HEK293T (cell line): ENCODE measurements around the gene TMEM245.

Source experiments
- CTCF ChIA-PET: fragments of 350-600 bp; formaldehyde crosslinking; extraction: SDS; loops from one replicate; lab custom pipeline; 2021; ENCODE audit warnings: antibody characterized with exemption, inconsistent platforms; lab: Yijun Ruan, JAX
- POLR2A ChIA-PET: fragments of 350-600 bp; formaldehyde crosslinking; extraction: SDS; loops from one replicate; lab custom pipeline; 2020; ENCODE audit warnings: antibody characterized with exemption, inconsistent platforms; lab: Yijun Ruan, JAX
- DNase-seq: peaks from one replicate; pipeline ENCODE4 v3.0.0; 2012; ENCODE audit warnings: mixed read lengths; ENCODE audit errors: extremely low spot score
- ARNT ChIP-seq: fragments of 450-650 bp; IDR thresholded peaks from 2 replicates; pipeline ENCODE4 v1.6.1; 2017; ENCODE audit warnings: mild to moderate bottlenecking
- BHLHE40 ChIP-seq: fragments of 450-650 bp; IDR thresholded peaks from 2 replicates; pipeline ENCODE4 v1.6.1; 2016; ENCODE audit warnings: mild to moderate bottlenecking, moderate library complexity, borderline replicate concordance
- CTBP1 ChIP-seq: fragments of 450-650 bp; IDR thresholded peaks from 2 replicates; pipeline ENCODE4 v1.6.1; 2016; ENCODE audit warnings: borderline replicate concordance
- ELF4 ChIP-seq: fragments of 450-650 bp; IDR thresholded peaks from 2 replicates; pipeline ENCODE4 v1.6.1; 2017; ENCODE audit warnings: antibody characterized with exemption
- FOXA1 ChIP-seq: fragments of 450-650 bp; IDR thresholded peaks from 2 replicates; pipeline ENCODE4 v1.6.1; 2016; ENCODE audit warnings: mild to moderate bottlenecking
- FOXK2 ChIP-seq: fragments of 450-650 bp; IDR thresholded peaks from 2 replicates; pipeline ENCODE4 v1.6.1; 2016; ENCODE audit warnings: mild to moderate bottlenecking
- FOXM1 ChIP-seq: fragments of 450-650 bp; IDR thresholded peaks from 2 replicates; pipeline ENCODE4 v1.6.1; 2017; ENCODE audit warnings: mild to moderate bottlenecking, borderline replicate concordance
- HDGF ChIP-seq: fragments of 450-650 bp; IDR thresholded peaks from 2 replicates; pipeline ENCODE4 v1.6.1; 2017; ENCODE audit warnings: antibody characterized with exemption, borderline replicate concordance
- L3MBTL2 ChIP-seq: fragments of 450-650 bp; conservative IDR thresholded peaks from 2 replicates; pipeline ENCODE4 v1.6.1; 2016; ENCODE audit warnings: mild to moderate bottlenecking
- LEF1 ChIP-seq: fragments of 450-650 bp; IDR thresholded peaks from 2 replicates; pipeline ENCODE4 v1.6.1; 2017; ENCODE audit warnings: mild to moderate bottlenecking, borderline replicate concordance
- NFRKB ChIP-seq: fragments of 450-650 bp; IDR thresholded peaks from 2 replicates; pipeline ENCODE4 v1.6.1; 2016; ENCODE audit warnings: mild to moderate bottlenecking, moderate library complexity
- PKNOX1 ChIP-seq: fragments of 450-650 bp; IDR thresholded peaks from 2 replicates; pipeline ENCODE4 v1.6.1; 2016
- SP1 ChIP-seq: fragments of 450-650 bp; IDR thresholded peaks from 2 replicates; pipeline ENCODE4 v1.6.1; 2017
- SUZ12 ChIP-seq: fragments of 450-650 bp; IDR thresholded peaks from 2 replicates; pipeline ENCODE4 v1.6.1; 2016; ENCODE audit warnings: mild to moderate bottlenecking
- TARDBP ChIP-seq: fragments of 450-650 bp; IDR thresholded peaks from 2 replicates; pipeline ENCODE4 v1.6.1; 2016
- ZNF384 ChIP-seq: fragments of 450-650 bp; IDR thresholded peaks from 2 replicates; pipeline ENCODE4 v1.6.1; 2016

Gene TMEM245

GRCh38 chr9:109033941-109034700 lies 85.6 kb downstream of the TMEM245 start:
- ChIA-PET CTCF (no interaction called here), POLR2A (no interaction called here)
- no peak for TF ChIP-seq FOXM1
- TF ChIP-seq LEF1: no peak
- no peak for TF ChIP-seq CTBP1
- TF ChIP-seq FOXK2: no peak
- TF ChIP-seq SUZ12: no peak
- no peak for TF ChIP-seq PKNOX1
- TF ChIP-seq SP1: no peak
- TF ChIP-seq L3MBTL2: no peak
- no peak for TF ChIP-seq ARNT
- no peak for TF ChIP-seq ELF4
- no peak for TF ChIP-seq TARDBP
- TF ChIP-seq HDGF: no peak
- TF ChIP-seq ZNF384: no peak
- no peak for TF ChIP-seq BHLHE40
- no peak for TF ChIP-seq FOXA1
- TF ChIP-seq NFRKB: no peak

GRCh38 chr9:109031241-109031640 lies 88.5 kb downstream of the TMEM245 start:
- ChIA-PET CTCF (no interaction called here), POLR2A (no interaction called here)
- TF ChIP-seq FOXA1 (no peak), NFRKB (no peak), SP1 (no peak), ZNF384 (no peak), TARDBP (no peak), SUZ12 (no peak), ARNT (no peak), BHLHE40 (no peak), L3MBTL2 (no peak), ELF4 (no peak), HDGF (no peak), FOXM1 (no peak)
- no peak for DNase-seq

More at GRCh38 chr9:109033941-109034700, 85.6 kb downstream of the TMEM245 start:
- DNase-seq: no peak

GRCh38 chr9:109030426-109030825 lies 89.3 kb downstream of the TMEM245 start:
- CTCF ChIA-PET: no interaction called here
- TF ChIP-seq CTBP1 (no peak), FOXK2 (no peak), FOXA1 (no peak), NFRKB (no peak), ELF4 (no peak), BHLHE40 (no peak), FOXM1 (no peak), SP1 (no peak), L3MBTL2 (no peak)
- POLR2A ChIA-PET: no interaction called here
- DNase-seq: no peak

- CTCF ChIA-PET: no interaction called here
- no peak for TF ChIP-seq LEF1
- no peak for TF ChIP-seq SP1
- no peak for TF ChIP-seq SUZ12
- no peak for TF ChIP-seq CTBP1
- TF ChIP-seq NFRKB: no peak
- no peak for TF ChIP-seq FOXA1
- no peak for TF ChIP-seq ZNF384
- no peak for TF ChIP-seq HDGF
- TF ChIP-seq FOXM1: no peak
- POLR2A ChIA-PET: no interaction called here
- DNase-seq: no peak
Measured at GRCh38 chr9:109028457-109028856, 91.3 kb downstream of the TMEM245 start.

- CTCF ChIA-PET: no interaction called here
- no peak for TF ChIP-seq PKNOX1
- TF ChIP-seq ZNF384: no peak
- TF ChIP-seq SUZ12: no peak
- no peak for TF ChIP-seq L3MBTL2
- TF ChIP-seq CTBP1: no peak
- TF ChIP-seq NFRKB: no peak
- no peak for DNase-seq
- POLR2A ChIA-PET: no interaction called here
Measured at GRCh38 chr9:109027176-109027575, 92.6 kb downstream of the TMEM245 start.

GRCh38 chr9:109026306-109026705 lies 93.4 kb downstream of the TMEM245 start:
- no peak for DNase-seq
- TF ChIP-seq L3MBTL2 (no peak), ARNT (no peak), FOXM1 (no peak), BHLHE40 (no peak), NFRKB (no peak)
- CTCF ChIA-PET: no interaction called here
- POLR2A ChIA-PET: no interaction called here

- POLR2A ChIA-PET: no interaction called here
- CTCF ChIA-PET: no interaction called here
- TF ChIP-seq LEF1 (no peak), TARDBP (no peak), ARNT (no peak), SUZ12 (no peak), ELF4 (no peak), HDGF (no peak), FOXK2 (no peak), BHLHE40 (no peak), FOXM1 (no peak)
- DNase-seq: no peak
Measured at GRCh38 chr9:109022873-109023272, 96.9 kb downstream of the TMEM245 start.
